Measurements from ENCODE around the gene B3GNT3. TPM values are rescaled to one million over a fixed set of nuclear protein-coding genes. Genes with fewer than 3 reads are reported as not detected.
"Not testable (repeated sequence)": the region's sequence is repeated elsewhere in the genome, so short reads cannot be mapped to it uniquely, and the experiment has no call there.

Gene B3GNT3
- total RNA-seq, 1 donor from 2014 or later: 243 TPM

- DNase-seq (ENCODE audit: low spot score): peak; percentile 92
Observed at GRCh38 chr19:17766543-17767131, 28.3 kb upstream of the B3GNT3 start.

GRCh38 chr19:17767559-17767958 is 27.4 kb upstream of the B3GNT3 start:
- DNase-seq (ENCODE audit: low spot score): no peak

- DNase-seq (ENCODE audit: low spot score): no peak
Observed at GRCh38 chr19:17770613-17771012, 24.3 kb upstream of the B3GNT3 start.

- no peak for DNase-seq (ENCODE audit: low spot score)
Observed at GRCh38 chr19:17772172-17772571, 22.8 kb upstream of the B3GNT3 start.

- DNase-seq (ENCODE audit: low spot score): no peak
Observed at GRCh38 chr19:17775245-17775927, 19.6 kb upstream of the B3GNT3 start.

GRCh38 chr19:17775991-17776803 is 18.7 kb upstream of the B3GNT3 start:
- DNase-seq (ENCODE audit: low spot score): no peak

GRCh38 chr19:17777840-17778239 is 17.1 kb upstream of the B3GNT3 start:
- DNase-seq (ENCODE audit: low spot score): not testable (repeated sequence)

- DNase-seq (ENCODE audit: low spot score): peak; percentile 73
Observed at GRCh38 chr19:17778251-17778967, 16.5 kb upstream of the B3GNT3 start.

GRCh38 chr19:17778968-17779929 is 15.7 kb upstream of the B3GNT3 start:
- peak; percentile 59 for DNase-seq (ENCODE audit: low spot score)

- no peak for DNase-seq (ENCODE audit: low spot score)
Observed at GRCh38 chr19:17780781-17781180, 14.2 kb upstream of the B3GNT3 start.

GRCh38 chr19:17783721-17784120 is 11.2 kb upstream of the B3GNT3 start:
- DNase-seq (ENCODE audit: low spot score): not testable (repeated sequence)

GRCh38 chr19:17784201-17785008 is 10.5 kb upstream of the B3GNT3 start:
- DNase-seq (ENCODE audit: low spot score): peak; percentile 66

GRCh38 chr19:17787274-17787913 is 7.5 kb upstream of the B3GNT3 start:
- DNase-seq (ENCODE audit: low spot score): no peak

- no peak for DNase-seq (ENCODE audit: low spot score)
Observed at GRCh38 chr19:17788632-17789031, 6.3 kb upstream of the B3GNT3 start.

- DNase-seq (ENCODE audit: low spot score): no peak
Observed at GRCh38 chr19:17790059-17790780, 4.7 kb upstream of the B3GNT3 start.

- DNase-seq (ENCODE audit: low spot score): no peak
Observed at GRCh38 chr19:17794412-17794730, 567 bp upstream of the B3GNT3 start.

GRCh38 chr19:17795495-17795856 is 538 bp downstream of the B3GNT3 start:
- no peak for DNase-seq (ENCODE audit: low spot score)

- DNase-seq (ENCODE audit: low spot score): peak; percentile 57
Observed at GRCh38 chr19:17796013-17796837, 1.3 kb downstream of the B3GNT3 start.
